Stimulated activated CD4-positive, alpha-beta T cell treated with anti-CD3 and anti-CD28 coated beads, Interleukin-12 subunit alpha, Interleukin-12 subunit beta, amount 100 ng/mL, for 24 hours (primary cell): Measurements from ENCODE around the gene FGFR2.

Source experiments
- DNase-seq, 2 experiments: peaks; one replicate each; pipeline ENCODE4 v3.0.0-alpha.2; 2020; ENCODE audit warnings: low read depth in 2 of 2

FGFR2 gene

DNA sequence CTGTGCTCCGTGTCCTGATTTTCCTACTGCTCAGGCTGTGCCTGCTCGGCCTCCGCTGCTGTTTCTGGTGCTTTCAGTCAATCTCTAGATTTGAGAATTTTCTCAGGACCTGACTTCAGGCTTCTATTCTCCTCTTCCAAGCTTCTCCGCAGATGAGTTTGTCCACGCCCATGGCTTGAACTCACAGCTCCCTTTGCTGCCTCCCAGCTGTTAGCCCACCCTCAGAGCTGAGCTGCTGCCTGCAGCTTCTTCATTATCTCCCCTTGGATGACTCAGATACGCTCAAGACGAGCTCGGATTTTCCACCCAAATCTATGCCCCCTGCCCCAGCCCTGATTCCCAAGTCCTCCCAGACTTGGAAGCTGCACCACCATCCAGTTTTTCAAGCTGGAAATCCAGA lies 104.7 kb downstream of the FGFR2 start:
- DNase-seq, result no peak

DNA sequence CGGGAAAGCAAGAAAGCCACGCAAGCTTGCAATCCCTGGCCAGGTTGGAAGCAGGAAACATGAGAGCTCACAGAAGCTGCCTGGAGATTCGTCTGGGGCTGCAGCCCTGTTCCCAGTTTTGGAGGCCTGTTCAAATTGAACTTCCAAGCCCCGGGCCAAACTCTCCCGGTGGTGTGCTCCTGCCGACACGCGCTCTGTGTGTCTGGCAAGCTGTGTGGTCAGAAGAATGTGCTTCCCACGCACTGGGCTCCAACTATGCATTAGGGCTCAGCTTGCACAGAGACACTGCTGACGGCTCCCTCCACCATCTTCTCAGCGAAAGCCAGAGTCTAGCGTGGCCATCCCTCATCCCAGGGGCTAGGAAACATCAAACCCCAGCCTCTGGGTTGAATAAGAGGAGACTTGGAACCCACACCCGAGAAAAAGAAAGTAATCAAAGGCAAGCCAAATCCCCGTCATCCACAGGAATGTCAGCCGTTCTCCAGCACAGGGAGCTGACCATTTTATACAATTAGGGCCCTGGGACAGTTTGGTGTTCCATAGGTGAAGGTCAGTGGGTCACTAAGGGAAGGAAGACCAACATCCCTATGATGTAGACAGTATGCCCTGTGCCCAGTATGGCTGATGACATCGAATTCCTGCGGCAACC lies 107.2 kb downstream of the FGFR2 start:
- no peak for DNase-seq

DNA sequence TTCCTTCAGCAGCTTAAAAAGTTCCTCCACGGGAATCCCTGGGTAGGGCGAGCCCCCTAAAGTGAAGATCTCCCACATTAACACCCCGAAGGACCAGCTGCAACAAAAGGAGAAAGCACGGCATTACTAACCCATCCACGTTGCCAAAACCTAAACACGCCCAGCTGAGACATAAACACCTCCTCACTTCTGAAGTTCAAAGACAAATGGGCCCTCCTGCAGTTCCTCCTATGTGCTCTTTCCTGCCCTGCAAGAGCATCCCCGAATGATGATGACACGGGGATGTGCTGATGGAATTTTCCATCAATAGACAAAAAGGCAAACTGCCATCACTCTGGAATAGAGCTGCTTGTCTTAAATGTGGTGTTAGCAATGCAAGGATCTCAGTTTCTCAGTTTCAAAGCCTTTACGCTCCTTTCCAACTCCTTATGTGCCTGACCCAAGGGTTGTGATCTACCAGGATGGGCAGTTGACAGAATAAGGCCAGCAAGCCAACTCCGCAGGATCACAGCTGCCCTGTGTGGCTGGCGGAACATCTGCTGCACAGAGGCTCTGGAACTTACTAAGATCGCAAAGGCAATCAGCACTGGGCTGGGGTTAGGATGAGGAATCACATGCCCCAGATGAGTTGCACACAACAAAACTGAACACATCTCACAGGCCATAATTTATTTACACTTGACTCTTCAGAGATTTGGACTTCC lies 112.7 kb downstream of the FGFR2 start:
- DNase-seq, result no peak

DNA sequence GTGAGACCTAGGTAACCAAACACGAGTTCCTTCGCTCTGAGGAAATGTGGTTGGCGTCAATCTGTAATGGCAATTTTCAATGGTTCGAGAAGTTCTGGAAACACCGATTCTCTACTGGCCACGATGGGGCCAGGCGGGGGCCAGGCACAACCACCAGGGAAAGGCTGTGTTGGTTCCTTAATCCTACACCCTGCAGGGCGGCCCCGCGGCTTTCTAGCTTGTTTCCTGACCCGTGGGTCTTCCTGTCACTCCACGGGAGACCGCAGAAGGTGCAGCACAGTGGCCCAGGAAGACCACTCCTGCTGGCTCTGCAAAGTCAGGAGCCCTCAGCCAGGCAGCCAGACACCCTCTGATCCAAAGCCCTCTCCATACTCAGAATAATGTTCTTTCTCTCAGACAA lies 113.4 kb downstream of the FGFR2 start:
- DNase-seq, result no peak

DNA sequence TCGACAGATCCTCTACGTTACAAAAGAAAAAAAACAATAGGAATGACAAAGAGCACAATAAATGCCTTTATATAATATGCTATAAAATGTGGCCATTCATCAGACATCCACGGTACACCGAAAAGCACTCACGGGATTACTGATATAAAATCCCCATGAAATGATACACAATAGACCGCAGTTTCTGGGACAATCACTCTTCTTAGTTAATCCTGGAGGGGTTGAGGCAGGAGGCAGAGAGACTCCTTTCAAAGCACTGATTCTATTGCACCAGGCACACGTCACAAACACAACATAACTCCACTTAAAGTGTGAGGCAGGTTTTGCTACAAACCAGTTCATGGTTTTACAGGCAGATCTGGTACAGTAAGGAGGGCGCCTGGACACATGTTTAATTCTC lies 113.8 kb downstream of the FGFR2 start:
- no peak for DNase-seq

DNA sequence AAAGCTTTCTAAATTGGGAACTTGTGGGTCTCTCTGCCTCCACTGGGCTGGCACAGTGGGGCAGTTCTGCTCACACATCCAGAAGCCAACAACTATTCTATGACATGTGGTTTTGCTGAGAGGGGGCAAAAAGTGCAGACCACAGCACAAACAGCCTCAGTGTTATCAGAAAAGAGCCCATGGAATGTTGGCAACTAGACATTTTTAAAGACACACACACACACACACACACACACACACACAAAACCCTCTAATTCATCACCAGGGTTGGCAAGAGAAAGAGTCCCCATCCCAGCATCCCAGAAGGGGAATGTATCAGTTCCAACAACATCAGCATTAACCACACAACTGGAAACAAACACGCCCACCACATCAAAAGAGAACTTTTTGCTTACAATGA lies 117.1 kb downstream of the FGFR2 start:
- DNase-seq, result no peak

DNA sequence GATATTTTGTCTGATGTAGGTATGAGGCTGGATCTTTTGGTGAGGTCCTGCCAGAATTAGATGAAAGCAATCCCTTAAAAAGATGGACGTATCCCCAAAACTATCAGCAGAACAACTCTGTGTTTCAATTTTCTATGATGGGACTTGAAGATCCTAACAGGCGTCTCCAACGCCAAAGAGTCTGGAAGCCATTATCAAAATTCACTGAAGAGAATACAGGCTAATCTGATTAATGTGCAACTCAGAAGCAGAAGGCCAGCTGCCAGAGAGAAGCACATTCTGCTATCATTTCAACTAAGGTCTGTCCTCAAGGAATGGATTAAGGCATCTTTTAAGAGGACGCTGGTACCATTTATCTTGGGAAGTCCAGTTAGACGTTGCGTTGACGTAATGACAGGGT lies 119.7 kb downstream of the FGFR2 start:
- DNase-seq, result no peak

DNA sequence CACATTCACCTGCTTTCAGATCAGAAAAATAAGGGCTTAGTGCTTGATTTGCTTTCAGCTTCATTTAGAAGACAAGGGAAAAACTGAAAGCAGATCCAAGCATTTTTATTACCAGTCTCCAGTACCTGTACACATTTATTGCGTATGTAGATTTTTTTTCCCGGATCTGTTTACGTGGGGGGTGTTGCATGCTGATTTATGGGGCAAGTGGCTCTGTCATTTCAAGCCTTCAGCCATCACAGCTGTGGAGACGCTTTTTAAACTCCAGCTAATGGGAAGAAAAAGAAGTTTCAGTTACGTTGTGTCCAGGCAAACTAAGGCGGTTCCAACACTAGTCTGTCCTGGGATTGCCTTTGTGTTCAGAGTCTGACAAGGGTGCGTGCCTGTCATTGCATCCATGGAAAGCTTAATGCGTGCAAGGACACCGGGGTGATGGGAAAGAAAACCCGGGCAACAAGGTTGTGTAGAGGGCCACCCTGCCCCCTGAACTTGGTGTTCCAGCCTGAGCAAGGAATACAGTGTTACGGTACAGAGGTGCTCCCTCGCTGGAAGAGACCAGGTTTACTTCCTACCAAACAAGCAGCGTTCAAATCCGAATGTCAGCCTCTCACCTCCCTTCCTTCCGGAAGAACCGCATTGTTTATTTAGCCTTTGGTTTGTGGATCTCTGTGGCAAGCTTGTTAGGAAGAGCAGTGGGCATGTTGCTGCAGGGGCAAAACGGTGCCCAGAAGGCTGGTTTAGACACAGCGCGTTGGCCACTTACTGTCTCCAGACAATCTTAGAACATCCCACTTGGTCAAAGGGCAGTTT lies 128.2 kb downstream of the FGFR2 start:
- DNase-seq, result no peak

DNA sequence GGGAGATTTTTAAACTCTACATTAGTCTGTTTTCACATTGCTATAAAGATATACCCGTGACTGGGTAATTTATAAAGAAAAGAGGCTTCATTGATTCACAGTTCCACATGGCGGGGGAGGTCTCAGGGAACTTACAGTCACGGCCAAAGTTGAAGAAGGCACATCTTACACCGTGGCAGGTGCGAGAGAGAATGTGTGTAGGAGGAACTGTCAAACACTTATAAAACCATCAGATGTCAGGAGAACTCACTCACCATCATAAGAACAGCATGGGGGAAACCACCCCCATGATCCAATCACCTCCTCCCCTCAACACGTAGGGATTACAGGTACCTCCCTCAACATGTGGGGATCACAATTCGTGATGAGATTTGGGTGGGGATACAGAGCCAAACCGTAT lies 129.5 kb downstream of the FGFR2 start:
- DNase-seq, result no peak

DNA sequence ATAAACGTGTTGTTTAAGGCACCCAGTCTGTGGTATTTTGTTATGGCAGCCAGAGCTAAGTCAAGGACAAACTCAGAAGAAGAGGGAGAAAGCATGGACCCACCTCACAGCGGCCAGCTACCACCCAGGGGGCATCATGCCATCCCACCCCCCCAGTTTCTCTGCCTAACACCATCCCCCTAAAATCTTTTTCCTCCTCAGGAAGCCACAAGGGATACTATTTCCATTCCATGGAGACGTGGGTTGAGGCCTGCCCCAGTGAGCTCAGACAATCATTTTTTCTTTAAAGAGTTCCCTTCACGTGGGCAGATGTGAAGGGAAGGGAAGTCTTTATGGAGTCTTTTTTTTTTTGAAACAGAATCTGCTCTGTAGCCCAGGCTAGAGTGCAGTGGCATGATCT lies 131.8 kb downstream of the FGFR2 start:
- no peak for DNase-seq

DNA sequence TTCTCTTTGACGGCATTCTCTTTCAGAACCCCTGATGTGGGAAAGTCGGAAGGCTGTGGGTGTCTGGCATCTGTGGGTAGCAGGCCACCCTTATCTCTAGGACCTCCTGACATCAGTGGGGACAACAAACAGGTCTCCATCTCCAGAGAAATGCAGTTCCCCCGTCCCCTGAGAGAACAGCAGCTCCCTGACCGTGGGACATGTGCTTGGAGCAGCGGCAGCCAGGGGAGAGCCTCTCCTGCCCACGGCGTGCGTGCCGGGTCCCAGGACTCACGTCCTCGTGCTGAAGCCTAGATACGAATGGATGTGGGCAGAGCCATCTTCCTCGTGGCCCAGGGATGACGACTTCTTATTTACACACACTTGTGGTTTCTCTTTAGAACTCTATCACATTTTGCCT lies 133.0 kb downstream of the FGFR2 start:
- DNase-seq, result no peak

DNA sequence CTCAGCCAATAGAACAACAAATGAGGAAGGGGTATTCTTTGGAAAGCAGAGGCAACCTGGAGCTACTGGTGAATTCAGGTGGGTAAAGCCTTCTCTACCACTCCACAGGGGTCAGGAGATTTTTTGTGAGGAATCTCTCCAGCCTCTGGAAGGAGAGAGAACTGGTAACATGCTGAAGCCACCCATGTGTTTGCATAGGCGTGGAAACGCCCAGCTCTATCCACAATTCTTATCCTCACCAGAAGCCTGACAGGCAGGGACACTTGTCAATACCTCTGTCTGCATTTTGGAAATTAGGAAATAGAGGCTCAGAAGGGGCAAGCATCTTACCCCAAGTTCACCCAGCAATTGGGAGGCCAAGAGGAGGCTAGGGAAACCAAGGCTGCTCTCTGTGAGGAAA lies 133.7 kb downstream of the FGFR2 start:
- no peak for DNase-seq

DNA sequence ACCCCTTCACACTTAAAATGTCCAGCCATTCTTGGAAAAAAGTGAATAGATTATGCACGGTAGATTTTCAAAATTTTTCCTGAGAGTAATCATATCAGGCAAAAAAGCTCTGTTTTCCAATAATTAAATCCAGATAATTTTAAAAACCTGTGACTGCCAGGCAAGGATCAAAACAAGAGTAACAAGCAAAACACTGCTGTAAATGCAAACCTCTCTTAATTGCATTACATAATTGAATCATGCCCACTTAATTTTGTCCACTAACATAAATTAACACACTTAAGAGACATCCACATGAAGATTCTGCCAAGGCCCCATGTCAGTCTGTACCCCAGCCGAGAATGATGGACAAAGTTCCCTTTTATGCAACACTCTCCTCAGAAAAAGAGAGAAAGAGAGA lies 135.3 kb downstream of the FGFR2 start:
- no peak for DNase-seq

DNA sequence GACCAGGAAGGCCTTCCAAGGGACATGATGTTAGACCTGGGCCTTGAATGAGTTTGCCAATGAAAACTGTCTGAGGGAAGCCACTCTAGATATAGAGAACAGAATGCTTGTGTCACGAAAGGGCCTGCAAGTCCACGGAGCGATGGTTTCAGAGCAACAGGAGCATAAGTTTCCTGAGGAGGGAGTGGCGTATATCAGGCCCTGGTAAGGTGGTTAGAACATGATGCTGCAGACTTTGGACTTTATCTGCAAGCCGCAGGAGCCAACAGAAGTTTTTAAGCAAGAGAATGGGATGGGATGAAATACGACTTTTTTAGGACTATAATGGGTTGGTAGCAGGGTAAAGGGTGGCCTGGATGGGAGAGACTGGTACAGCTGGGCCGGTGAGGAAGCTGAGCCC lies 136.0 kb downstream of the FGFR2 start:
- no peak for DNase-seq

DNA sequence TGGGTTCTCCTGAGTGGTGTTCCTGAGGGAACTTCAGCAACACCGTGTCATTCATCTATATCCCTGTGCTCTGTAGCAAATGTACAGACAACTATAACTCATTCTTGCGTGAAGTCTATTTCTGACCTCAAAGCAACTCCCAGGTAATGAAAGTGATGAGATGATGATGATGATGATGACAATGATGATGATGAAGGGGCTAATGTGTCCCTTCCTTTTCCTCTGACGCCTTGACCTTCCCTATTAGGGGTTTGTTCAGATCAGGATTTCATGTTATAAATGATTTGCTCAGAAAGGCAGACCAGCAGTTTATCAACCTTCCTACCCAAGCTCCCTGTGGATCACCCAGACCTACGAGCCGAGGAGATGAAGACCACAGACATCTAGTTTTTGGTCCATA lies 136.9 kb downstream of the FGFR2 start:
- no peak for DNase-seq

DNA sequence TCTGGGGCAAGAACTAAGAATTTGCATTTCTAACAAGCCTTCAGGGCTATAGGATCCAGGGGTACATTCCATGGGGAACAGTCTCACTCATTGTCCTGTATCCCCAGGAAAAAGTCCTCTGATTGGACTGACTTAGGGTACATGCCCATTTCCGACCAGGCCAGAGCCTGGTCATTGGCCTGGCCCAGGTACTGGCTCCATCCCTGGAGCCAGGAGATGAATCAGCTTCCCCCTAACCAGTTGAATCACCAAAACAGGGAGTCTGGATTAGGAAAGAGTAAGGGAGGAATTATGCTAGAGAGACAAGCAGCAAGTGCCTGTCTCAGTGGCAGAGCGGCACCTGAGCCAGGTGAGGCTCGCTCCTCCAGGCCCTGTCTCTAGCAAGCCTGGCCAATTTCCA lies 137.5 kb downstream of the FGFR2 start:
- no peak for DNase-seq

DNA sequence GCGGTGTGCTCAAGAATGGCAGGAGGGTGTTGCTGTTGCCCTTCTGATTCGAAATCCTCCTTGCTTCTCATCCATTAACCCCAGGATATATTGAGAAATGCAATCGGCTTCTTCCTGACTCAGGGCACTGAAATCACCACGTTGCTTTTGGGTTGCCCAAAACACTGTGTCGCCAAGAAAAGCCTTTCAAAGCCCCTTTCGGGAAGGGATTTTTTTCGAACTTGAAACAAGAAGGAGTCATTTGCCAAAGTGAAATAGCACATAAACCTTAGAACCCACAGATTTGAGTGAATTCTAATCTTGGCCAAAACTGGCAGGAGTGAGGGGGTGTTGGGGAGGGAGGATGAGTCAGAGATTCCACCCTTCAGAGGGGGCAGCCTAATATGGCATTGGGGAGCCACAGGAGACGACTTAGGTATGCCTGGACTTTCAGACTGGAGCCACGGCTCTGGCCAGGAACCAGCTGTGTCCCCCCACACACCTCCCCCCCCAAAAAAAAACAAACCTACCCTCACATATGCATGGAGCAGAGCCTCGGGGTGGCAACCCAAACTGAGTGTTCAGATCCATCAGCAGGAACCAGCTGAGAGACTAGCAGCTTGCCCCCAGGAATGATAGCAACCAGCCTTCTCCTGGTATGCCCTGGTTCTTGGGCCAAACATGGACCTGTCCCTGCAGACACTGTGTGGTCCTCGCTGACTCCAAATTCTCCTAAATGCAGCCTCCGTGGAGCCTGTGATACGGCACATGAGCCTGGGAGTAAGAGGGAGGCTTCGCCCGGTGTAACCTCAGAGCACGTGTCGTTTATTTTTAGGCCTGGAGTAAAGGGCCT lies 138.4 kb downstream of the FGFR2 start:
- no peak for DNase-seq

DNA sequence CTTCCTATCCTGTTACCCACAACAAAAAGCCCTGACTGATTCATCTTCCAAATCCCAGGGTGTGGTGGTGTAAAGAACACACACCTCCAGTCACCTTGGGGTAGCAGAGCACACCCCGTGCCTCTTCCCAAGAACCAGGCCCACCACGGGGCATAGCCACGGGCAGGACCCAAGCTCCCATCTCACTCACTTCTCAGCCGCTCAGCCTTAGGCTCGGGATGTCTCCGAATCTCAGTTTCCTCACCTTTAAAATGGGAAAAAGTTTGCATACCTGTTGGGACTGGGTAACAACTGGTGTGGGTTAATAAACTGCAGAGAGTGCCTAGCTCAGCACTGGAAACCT lies 139.0 kb downstream of the FGFR2 start:
- DNase-seq, result no peak

DNA sequence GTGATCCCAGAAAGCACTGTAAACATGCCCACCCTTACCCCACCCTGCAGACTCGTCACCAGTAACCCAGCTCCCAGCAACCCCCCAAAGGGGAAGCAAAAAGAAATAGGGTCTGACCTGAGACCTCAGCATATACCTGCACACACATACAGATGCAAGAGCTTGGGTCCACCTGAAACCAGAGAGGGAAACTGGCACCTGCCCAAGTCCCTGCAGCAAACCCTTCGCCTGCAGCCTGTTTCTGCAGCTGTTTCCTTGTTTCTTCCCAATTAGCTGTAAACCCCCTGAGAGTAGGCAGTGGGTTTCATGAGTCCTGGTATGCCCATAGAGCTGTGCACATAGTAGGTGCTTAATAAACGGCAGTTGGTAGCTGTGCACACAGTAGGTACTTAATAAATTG lies 140.5 kb downstream of the FGFR2 start:
- DNase-seq, result no peak

DNA sequence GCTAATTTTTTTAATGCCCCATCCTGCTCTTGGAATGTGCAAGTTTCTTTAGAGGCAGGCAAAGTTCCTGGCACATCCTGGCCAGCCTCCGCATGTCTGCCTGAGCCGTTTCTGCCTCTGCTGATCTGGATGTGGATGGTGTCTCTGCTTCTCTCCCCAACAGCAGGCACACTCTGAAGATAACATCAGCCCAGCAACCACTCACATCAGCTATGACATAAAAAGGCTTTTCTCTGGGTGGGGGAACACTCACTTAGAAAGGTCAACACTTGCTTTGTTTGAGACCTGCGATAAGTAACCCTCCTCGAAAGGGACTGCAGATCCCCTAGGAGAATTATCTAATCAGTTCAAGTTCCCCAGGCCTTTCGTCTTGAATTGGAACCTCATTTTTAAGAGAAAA lies 142.9 kb downstream of the FGFR2 start:
- no peak for DNase-seq

DNA sequence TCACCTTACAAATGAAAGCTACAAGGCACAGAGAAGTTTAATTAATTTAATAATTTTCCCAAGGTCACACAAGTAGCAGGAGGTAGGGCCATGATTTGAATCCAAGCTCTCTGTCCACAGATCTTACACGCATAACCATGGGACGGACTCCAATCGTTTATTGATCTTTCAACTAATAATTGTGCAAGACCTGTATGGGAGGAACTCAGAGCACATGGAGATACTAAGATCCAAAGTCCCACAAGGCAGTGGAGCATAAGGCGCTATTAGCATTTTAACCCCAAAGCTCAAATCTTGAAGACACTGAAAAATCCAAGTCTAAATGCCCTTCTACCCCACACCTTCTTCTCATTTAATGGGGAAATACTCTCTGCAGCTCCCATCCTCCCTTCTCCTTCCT lies 143.5 kb downstream of the FGFR2 start:
- no peak for DNase-seq

DNA sequence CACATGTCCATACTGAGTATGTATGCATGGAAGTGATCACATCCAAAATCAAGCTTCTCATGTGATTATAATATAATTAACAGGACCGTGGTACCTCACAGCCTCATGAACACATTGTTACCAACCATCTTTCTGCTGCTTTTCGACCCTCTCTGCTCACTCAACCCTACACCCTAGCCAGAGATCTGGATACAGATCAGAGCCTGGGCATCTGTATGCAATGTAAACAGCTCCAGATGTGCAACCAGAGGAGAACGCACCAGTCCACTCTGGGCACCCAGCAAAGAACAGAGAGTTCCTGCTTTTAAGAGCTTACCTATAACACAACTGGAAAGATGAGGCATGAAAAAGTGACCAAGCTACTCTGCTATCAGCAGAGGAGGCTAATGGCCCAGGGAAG lies 145.1 kb downstream of the FGFR2 start:
- no peak for DNase-seq
